GM19395 (cell line): Measurements from ENCODE around the gene BPIFA1.

Source experiments
- ATAC-seq: cut with Tn5 transposase; IDR thresholded peaks from one replicate; pipeline ENCODE4 v1.9.1; 2021; ENCODE audit warnings: mild to moderate bottlenecking, moderate library complexity; ENCODE audit not compliant: unreplicated experiment

Gene BPIFA1

GRCh38 chr20:33235696-33236095 is at the start of gene BPIFA1:
Gene BPIFA1 (plus strand): TSS chr20:33235996. CDS start chr20:33237712, 1,716 bp downstream.
- no peak for ATAC-seq

DNA sequence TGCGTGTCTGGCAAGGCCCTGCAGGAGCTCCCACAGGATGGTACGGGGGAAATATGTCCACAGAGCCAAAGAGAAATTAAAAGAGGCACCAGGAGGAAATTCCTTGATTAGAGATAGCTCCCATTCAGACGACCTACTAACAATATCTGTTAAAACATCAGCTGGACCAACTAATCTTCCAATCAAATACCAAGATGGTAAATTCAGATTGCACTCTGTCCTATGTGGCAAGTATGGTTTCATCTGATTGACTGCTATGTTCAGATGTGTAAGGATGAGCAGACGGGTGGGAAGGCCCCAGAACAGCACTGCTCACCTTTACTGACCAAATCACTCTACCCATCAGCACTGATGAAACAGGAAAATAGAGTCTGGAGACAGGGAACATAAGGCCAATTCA is 48.3 kb upstream of the BPIFA1 start:
- no peak for ATAC-seq

- no peak for ATAC-seq
Observed at GRCh38 chr20:33188421-33188820, 47.4 kb upstream of the BPIFA1 start.

DNA sequence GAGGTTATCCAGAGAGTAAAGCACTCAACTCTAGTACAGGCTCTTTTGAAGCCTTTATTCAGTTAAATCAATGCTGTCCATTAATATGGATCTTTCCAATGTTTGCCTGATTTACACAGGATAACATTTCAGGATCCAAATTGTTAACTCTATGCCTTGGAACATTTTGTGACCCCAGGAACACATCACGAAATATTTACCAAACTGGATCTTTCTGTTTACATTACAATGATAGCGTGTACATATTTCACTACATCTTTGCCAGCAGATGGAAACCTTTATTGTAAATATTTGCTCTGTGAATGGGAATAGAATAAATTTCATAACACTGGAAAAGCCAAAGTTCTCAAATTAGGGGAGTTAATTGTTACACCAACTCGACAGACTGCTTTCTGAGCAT is 44.3 kb upstream of the BPIFA1 start:
- ATAC-seq = no peak

DNA sequence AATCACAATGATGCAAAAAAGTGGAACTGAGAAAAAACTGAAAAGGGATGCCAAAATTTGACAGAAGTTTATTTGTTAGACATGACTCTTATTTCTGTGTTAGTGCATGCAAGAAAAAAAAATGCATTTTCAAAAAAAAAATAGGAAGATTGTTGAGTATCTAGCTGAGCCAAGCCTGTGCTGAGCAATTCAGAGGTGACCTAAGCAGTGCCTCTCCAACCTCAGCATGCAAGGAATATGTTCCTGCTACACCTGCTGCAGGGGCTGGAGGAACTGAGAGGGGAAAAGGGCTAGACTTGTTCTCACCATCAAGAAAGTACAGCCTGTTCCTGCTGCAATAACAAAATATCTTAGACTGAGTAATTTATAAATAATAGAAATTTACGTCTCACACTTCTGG is 43.8 kb upstream of the BPIFA1 start:
- no peak for ATAC-seq

- no peak for ATAC-seq
Observed at GRCh38 chr20:33192912-33193501, 42.8 kb upstream of the BPIFA1 start.

DNA sequence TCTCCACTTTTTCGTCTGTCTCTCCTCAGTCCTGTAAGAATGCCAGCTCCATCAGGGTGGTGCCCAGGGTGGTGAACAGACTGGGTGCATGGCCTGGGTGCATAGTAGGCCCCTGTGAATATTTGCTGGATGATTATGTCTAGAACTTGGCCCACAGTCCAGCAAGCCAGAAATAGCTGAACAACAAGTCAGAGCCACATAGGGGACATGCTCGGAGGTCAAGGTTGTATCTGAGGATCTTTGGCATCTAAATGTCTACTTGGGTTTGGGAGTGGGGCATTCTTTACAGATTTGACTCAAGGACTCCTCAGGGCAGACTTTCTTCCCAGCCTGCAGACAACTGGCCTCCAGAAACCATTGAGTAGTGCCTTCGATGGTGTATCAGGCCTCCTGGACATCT is 36.8 kb upstream of the BPIFA1 start:
- no peak for ATAC-seq

GRCh38 chr20:33202451-33202850 is 33.3 kb upstream of the BPIFA1 start:
- ATAC-seq = no peak

DNA sequence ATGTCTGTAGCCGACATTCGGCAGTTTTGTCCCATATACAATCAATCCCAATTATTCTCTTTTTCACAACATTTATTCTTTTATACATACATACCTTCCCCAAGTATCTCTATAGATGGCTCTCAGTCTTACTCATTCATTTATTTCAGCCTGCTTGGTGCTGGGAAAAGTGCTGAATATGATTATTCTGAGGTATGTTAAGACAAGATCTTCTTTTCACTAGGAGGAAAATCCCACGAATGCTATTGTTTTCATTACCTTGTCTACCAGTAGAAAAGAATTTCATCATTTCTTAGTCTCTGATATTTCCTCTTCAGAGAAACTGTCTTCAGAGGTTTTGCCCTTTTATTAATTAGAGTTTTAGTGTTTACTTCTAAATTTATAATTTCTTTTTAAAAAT is 32.4 kb upstream of the BPIFA1 start:
- no peak for ATAC-seq

- ATAC-seq = no peak
Observed at GRCh38 chr20:33209789-33210188, 26.0 kb upstream of the BPIFA1 start.

DNA sequence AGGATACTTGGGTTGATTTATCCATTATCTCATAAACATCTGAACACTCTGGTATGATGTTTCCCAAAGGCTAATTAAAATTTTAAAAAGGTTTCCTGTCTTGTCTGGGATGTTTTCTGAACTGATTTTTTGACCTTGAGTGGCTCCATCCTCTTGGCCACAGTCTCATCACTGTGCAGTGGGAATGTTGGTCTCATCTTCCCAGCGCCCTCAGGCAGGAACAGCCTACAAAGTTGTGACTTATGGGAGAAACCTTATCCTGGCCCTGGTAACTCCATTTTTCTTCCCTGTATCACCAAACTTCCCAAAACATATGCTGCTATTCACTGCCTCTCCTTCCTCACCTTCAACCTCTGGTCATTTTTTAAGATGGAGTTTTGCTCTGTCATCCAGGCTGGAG is 25.4 kb upstream of the BPIFA1 start:
- no peak for ATAC-seq

DNA sequence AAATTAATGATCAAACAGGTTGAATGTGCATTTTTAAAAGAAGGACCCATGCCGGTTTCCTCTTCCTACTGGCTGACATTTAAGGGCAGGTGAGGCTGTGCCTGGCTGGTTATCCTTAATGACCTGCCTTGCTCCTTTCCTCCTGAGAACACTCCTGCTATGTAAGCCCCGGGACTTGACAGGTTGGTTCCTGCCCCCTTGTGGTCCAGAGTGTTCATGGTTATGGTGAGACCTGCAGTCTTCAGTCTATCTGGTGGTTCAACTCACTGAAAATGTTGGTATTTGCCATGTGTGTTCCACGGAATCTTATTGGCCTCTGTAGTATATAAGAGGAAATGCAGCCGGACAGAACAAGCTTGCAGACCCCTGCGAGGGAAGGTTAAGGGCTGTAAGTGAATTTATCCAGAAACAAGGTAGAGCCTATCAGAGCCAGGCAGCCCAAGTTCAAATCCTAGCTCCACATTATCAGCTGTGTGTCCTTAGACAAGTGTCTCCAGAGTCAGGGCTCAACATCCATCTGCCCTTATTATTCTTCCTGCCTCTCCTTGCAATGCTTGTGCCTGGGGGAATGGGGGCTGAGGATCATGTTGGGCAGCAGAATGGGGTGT is 23.9 kb upstream of the BPIFA1 start:
- no peak for ATAC-seq

- no peak for ATAC-seq
Observed at GRCh38 chr20:33217052-33217451, 18.7 kb upstream of the BPIFA1 start, which contains the start of gene BPIFA3. Gene BPIFA3 (plus strand): TSS chr20:33217352. CDS start chr20:33217537, 185 bp downstream.

DNA sequence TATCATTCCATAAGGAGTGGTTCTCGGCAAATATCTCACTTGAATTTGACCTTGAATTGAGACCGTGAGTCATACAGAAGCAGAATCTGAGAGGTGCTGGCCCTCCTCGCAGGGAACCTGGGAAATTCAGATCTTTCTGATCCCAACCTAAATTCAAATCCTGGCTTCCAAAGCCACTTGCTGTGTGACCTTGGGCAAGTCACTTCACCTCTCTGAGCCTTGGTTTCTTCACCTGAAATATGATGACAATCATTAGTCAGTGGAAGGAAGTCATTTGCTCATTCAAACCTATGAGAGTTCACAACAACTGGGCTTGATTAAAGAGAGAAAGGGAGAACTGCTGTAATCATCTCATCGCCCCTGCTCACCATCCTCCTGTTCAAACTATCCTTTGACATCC is 11.4 kb upstream of the BPIFA1 start:
- ATAC-seq = no peak

GRCh38 chr20:33229843-33230242 is 6.0 kb upstream of the BPIFA1 start:
- no peak for ATAC-seq

GRCh38 chr20:33231237-33231636 is 4.6 kb upstream of the BPIFA1 start:
- ATAC-seq = no peak

DNA sequence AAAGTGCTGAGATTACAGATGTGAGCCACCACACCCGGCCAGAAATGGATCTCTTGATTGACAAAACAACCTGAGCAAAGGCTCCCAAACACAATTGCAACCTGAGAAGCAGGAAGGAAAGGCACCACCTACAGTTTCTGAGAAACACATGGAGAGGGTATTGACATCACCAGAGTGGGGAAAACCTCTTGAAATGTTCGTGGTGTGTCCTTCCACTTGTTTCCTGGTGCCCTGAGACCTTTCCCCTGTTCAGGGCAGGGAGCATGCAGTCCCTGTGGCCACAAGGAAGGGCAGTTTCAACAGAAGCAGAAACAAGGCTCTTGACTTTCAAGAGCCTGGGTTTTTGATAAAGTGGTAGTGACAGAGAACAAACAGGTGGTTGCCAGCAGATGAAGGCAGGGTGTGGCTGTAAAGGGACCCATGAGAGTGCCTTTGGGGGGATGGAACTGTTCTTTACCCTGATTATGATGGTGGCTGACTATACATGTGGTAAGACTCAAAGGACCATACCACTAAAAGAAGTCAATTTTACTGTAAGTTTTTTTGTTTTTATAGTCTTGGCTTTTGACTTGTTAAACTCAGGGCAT is 3.2 kb upstream of the BPIFA1 start:
- ATAC-seq = no peak

- no peak for ATAC-seq
Observed at GRCh38 chr20:33233129-33233774, 2.5 kb upstream of the BPIFA1 start.

GRCh38 chr20:33234050-33234449 is 1.7 kb upstream of the BPIFA1 start:
- ATAC-seq = no peak

GRCh38 chr20:33236351-33236750 is 555 bp downstream of the BPIFA1 start:
- ATAC-seq = no peak

- no peak for ATAC-seq
Observed at GRCh38 chr20:33237989-33238388, 2.2 kb downstream of the BPIFA1 start.

GRCh38 chr20:33239418-33239817 is 3.6 kb downstream of the BPIFA1 start:
- no peak for ATAC-seq
